ENCODE results near the gene WDR1.
"Not testable (repeated sequence)": the region's sequence is repeated elsewhere in the genome, so short reads cannot be mapped to it uniquely, and the experiment has no call there.

Gene WDR1

DNA sequence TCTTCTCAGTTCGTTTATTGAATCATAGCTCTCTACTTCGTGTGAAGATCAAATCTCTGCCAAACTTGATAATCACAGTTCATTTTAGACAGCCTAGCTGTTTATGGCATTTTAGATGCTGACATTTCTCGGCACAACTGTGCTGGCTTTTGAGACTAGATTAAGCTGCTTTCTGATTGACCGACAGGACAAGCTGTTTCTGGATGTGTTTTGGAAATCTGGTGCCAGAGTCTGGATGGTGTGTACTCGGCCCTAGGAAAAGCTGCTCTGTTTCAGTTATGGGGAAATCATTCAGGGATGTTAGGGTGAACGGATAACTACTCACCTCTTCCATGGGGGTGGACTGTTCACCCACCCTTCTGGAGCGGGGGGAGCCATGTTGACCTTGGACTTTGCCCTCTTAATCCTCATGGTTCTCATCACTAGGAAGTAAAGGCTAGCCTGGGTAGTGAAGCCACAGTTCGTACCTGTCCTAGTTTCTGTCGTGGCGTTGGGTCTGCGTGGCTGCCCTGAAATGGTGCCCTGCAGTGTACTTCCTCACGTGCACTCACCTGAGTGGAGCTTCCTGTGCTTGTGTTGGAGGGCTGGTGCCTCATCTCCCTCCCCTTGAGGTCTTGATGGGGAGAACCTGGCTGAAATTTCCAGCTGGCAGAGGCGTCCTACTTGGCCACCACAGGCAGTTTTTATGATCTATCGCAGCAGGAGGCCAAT, 13.7 kb upstream of the WDR1 start:
- DNase-seq = no peak

DNA sequence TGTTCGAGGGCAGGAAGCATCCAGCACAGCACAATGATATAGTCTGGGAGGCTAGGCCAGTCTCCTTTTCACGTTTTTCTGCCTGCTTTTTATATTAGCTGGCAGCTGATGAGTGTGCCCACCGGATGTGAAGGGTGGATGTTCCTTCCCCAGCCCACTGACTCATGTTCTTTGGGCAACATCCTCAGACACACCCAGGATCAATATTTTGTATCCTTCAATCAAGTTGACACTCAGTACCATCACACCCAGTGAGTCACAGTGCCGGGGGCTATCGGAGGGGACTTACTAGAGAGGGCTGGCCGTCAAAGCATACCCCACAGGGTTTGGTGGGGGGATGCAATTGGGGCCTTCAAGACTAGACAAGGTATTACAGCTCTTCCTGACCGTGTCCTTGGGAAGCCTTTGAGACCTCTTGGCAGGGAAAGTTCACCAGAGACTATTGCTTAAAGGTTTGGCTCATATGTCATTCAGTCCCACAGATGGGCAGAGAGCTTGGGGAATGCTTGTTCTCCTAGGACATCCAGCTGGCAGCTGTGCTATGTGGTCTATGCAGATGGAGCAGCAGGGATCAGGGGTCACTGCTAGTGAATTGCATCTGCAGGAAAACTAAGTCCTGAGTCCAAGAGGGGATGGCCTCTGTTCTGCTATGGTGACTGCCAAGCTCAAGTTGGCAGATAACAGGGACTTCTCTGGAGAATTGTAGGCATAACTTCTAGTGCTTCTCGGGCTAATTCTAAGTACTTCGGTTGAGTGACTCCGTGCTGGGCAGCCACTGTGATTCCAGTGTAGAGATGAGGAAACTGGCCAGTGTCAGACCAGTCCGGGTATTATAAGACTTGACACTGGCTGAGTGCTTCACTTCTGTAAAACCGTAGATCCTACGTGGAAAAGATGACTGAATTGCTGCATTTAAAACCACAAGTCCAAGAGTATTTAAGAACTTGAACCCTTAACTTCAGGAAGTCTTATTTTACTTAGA, 12.9 kb upstream of the WDR1 start:
- no peak for DNase-seq

DNA sequence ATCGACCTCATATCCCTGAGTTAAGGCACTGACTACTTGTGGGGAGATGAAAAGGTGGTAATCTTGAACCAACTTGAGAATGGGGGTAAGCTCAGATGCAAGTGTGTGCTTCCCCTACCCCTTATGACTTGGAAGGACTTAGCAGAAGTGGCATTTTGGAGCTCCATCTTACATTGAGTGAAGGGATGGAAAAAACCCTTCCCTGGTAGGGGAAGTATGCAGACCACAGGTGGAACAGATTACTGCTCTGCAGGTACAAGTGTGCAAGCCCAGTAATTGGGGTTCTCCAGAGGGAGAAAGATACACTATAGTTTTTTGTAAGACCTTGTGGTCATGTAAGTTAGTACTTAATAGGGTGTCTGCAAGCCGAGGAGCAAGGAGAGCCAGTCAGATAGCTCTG, 12.2 kb upstream of the WDR1 start:
- no peak for DNase-seq

DNA sequence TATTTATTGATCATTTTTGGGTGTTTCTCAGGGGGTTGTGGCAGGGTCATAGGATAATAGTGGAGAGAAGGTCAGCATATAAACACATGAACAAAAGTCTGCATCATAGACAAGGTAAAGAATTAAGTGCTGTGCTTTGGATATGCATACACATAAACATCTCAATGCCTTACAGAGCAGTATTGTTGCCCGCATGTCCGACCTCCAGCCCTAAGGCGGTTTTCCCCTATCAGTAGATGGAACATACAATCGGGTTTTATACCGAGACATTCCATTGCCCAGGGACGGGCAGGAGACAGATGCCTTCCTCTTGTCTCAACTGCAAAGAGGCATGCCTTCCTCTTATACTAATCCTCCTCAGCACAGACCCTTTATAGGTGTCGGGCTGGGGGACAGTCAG, 10.9 kb upstream of the WDR1 start:
- DNase-seq = not testable (repeated sequence)

DNA sequence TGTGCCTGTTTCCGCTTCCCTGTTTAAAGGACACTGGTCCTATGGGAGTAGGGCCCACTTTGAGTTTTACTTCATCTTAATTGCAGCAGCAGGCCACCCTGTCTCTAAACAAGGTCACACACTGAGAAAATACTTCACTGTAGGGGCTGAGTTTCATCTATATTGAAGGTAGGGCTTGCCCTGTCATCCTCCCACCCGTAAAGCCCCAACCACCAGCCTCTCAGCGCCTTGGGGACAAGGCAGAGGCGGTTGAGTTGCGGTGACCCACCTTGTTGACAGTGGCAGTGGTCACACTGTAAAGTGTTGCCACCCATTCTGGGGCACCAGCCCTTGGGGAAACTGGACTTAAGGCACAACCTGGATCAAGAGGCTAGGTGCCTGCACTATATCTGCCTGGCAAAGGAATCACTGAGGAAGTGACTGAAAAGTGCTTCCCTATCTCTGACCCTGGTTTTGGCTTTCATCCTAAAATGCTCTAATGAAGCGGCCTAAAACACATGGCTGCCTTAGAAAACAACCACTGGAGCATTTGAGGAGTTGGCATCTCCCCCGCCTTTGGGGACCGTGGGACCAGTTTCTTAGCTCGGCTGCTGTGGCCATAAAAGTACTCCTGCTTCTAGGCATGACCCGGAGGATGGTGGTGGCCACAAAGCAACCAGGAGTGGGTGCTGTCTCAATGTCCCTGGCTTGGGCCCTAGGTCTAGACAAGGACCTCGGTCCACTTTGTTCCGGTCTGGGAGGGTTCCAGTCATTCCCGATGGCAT, 7.8 kb upstream of the WDR1 start:
- DNase-seq = no peak

DNA sequence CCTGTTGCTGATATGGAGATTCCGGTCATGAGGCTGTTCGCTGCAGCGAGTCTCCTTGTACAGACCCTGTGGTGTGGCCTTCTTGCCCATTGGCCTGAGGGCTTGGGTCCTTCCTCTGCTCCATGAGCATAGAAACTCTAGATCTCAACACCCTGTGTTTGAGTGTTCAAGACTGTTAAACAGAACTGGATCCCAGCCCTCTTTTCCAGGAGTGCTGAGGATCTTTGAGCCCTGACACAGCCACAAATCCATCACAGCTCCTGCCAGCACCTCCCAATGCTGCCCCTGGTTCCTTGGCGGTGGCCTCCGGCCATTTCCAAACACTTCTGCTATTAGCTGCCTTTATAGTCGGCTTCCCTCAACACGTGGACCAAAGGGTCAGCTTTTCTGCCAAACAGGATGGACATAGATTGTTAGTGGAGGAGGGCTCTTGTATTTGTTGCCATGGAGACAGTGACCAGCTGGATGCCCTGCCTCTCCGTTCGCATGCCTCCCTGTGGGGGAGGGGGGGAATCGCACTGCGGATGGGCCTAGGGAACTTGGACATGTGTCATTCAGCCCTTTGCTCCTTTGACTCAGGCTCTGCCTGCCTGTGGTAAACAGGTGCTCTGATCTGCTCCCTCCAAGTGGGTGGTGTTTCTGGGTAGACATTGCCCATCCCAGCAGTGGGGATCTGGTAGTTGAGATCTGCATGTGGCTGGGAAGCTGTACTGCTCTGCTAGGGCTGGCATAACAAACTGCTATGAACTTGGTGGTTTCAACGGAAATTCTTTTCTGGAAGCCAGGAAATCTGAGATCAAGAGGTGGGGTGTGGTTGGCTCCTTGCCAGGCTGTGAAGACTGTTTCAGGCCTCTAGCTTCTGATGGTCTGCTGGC, 6.9 kb upstream of the WDR1 start:
- no peak for DNase-seq

DNA sequence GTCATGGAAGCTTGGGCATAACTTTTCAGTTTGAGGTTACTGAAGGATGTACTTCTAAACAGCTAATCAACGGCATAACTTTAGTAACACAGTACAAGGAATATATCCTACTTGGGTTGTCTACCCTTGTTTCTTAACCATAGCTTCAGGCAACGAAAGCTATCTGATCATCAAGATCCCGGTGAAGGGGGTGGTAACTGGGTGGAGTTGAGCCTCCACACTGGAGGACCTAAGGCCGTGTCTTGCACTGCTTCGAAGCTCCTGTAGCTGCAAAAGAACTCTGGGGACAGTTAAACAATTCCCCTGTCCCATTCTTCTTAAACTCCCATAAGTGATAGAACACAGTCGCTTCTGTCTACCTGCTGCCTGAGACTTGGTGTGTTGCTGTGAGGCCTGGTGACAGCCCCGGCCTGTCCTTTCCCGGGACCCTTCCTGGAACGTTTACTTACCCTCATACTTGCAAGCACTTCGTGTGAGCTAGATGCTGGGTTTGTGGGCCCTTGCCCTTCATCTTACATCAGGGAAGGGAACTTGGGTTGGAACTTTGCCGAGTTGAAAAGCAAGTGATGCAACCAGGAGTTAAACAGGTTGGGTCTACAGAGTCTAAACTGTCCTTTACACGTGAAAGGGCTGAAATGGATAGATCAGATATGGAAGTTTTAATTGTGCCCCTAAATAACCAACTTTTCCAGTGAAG, 5.8 kb upstream of the WDR1 start:
- DNase-seq = no peak

DNA sequence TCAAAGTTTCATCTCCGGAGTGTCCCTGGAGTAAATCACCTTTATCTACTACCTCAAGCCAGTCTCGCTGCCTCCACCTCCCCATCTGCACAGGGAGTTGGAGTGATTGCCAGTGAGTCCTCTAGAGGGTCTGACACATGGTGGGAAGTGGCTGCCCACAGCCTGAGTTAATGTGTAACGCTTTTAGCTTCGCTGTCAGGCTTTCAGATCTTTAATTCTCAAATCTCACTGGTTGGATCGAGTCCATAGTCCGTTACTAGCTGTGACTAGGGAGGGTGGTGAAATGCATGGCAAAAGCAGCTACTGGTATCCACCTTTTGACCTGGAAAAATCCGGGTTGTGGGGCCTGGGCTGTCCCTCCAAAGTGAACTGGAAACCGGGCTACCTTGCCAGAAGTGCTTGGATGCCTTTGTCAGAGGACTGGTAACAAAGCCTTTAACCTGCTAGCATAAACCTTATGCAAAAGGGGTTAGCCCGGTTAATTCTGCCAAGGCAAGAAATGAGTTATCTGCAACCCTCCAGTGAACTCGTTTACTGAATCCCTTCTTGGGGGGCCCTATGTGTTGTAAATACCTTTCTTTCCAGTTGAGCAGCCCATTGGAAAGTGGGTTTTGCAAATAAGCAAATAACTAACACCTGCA, 5.1 kb upstream of the WDR1 start:
- DNase-seq = no peak

DNA sequence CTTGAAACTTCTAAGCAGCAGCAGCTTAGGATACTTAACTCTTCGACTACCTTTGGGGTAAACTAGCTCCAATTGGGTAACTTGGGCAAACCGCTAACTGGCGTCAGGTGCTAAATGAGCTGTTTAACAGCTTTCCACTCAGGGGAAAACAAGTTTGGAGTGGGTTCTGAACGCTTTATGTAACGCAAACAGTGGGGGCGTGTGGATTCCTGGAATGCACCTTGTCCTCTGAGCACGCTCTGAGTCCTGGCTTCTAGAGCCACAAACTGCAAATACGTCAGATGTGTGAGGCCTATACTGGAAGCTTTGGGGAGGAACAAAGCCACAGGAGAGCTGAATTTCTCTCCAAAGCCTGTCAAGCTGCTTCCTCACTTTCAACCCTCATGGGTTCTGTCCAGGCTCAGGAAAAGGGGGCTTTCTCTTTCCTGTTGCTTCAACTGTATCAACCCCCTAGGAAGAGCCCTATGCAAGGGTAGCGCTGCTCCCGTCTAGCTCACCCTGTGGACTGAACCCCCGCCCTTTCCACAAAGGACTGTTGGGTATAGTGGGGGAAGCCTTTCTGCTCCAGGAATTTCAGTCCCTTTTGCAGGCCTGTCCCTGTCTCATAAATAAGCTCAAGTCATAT, 4.5 kb upstream of the WDR1 start:
- DNase-seq = no peak

DNA sequence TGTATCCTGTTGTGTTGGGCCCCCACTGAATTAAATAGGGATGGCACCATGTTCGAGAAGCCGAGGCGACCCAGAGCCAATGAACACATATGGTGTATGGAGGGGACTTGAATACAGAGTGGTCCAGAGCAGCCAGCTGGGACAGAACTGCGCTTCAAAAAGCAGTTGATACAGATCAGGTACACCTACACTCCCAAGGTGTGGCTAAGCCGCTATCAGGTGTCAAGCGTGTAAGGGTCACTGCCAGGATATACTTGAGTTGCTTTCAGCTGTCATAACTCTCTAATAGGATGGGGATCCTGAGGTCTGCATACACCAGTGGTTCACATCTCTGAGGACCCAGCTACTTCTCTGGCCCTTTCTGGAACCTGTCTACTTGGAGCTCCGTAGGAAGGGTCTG, 3.2 kb upstream of the WDR1 start:
- DNase-seq = no peak

DNA sequence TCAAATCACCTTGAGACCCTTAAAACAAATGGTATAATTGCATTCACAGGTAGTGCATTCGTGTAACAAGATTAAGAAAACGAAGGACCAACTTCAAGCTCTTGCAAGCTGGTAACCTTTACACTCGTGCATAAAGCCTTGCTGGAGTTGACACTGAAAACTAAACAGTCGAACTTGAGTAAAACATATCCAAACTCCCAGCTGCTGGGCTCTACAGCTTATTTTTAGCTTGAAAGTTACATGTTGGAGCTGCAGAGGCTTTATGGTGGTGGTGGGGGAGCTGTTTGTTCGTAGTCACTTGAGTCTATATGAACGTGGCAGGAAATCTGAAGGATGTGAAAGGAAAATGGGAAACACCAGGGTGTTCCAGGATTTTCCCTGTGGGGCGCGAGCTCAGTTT, 2.7 kb upstream of the WDR1 start:
- no peak for DNase-seq

DNA sequence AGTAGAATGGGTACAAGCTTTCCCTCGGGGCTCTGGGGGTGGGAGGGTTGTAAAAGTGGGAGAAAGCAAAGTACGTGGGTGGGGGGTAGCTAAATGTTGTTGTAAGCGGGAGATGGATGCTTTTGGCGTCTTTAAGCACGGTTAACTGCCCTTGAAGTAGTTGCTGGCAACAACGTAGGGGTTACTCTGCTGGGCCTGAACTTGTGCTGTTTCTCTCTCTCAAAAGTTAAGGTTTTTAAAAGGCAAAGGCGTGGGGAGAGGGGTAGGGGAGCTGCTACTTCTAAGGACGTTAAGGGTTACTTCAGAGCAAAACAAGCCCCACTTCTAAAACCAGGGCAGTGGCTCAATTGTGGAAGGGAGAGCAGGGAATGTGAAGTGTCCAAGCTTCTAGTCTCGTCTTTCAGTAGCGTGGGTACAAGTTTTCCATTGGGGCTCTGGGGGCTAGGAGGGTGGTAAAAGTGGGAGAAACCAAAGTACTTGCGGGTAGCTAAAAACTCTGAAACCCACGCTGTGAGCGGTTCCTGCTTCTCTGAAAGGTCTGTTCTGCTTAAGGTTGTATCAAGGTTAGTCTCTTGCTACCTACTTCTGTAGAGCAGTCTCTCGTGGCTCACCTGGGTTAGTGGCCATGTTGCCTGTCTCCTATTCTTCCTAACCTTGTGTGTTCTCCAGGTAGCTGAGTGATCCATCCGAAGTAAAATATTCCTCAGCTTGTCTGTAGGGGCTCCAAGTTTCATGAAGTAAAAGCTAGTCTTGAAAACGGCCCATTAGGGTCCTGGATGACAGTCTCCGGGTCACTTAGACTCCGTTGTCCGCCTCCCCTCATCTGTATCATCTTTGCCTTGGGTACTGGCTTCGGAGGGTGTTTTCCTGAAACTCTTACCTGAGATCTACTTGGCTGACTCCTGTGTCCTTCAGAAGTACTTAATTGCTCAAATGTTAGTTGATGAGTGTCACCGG, 1.7 kb upstream of the WDR1 start:
- DNase-seq = no peak

DNA sequence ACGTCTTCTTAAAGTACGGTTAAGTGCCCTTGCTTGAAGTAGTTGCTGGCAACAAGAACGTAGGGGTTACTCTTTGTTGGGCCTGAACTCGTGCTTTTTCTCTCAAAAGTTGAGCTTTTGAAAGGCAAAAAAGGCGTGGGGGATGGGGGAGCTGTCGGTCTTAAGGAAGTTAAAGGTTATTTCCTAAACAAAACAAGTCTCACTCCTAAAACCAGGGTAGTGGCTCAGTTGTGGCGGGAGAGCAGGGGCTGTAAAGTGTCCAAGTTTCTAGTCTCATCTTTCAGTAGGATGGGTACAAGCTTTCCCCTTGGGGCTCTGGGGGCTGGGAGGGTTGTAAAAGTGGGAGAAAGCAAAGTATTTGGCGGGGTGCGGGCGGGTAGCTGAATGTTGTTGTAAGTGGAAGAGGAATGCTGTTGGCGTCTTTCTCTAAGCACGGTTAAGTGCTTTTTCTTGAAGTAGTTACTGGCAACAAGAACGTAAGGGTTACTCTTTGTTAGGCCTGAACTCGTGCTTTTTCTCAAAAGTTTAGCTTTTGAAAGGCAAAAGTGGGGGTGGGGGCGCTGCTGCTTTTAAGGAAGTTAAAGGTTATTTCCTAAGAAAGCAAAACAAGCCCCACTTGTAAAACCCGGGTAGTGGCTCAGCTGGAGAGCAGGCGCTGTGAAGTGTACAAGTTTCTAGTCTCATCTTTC, 904 bp upstream of the WDR1 start:
- no peak for DNase-seq

DNA sequence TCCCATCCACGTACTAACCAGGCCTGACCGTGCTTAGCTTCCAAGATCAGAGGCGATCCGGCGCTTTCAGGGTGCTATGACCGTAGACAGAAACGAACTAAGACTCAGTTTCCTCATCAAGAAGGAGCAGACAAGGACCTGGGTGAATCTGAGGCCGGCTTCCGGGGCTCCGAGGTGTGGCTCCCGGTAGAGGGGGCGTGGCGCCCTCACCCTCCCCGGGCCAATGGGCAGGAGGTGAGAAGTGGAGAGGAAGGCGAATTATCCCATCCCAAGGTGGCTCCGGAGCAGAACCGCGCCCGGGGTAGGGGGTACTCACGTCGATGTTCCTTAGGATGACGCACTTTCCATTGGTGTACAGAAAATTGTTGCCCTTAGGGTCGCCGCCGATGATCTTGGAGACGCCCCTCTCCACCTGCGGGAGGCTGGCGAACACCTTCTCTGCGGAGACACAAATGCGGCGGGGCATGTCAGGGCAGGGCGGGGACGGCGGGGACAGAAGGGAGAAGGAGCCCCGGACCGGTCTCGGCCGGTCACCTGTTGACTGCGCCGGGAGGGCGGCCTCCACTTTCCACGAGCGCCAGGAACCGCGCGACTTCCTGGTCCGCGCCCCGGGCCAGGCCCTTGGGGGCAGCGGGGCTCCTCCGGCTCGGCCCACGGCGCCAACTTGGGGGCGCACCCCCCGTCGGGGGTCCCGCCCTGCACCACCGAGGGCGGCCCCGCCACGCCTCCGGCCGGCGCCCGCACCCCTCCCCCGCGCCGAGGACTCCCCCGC, 616 bp downstream of the WDR1 start:
- peak; percentile 55 for DNase-seq

DNA sequence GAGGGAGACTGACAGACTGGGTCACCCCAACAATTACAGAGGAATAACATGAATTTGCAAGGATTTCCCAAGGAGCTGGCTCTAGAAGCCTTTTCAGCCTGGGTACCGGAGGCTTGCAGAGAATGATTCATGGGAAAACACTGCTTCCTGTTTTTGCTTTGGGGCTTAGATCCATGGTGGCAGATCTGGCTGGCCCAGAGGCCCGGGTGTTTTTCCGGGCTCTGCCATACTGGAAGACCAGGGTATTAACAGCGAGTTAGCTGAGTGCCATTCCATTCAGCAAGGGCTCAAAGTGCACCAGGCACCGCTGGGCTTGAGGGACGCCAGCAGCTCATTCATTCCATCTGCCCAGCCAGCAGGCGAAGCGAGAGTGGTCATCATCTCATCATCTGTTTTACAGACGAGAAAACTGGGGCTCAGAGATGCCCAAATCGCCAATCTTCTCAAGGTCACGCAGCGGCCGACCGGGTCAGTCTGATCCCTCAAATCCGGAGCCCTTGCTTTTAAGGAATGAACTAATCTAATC, 1.3 kb downstream of the WDR1 start:
- DNase-seq = no peak

DNA sequence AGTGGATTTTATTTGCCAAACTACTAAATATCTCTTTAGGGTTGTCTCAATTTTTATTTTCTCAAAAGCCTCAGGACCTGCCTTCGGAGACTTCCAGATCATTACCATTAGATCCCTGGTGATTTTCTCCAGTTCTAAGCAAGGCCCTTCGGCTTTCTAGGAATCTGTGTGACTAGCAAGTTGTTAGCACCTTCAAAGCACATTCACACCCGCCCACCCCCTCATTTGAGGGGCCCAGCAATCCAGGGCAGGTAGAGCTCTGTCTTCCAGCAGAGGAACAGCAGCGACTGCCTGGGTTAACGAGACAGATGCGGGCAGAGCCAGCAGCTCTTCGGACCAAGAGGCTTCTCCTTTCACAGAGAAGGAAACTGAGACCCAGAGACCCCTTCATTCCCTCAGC, 2.0 kb downstream of the WDR1 start:
- DNase-seq = no peak

DNA sequence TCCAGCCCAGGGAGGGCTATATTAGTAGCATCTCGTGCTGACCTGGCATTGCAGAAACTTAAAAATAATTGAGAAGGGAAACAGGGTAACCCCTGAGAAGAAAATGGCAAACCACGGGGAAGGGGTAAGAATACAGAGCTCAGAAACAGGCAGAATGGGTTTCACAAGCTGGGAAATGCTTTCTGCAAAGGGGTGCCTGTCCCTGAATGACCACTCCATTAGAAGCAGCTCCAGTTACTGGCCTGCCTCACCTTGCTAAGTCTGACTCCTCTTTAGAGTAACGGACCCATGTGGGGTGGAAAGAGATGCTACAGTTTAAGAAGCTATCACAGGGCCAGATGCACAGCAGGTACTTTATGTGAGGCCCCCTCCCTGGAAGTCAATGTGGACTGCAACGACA, 2.5 kb downstream of the WDR1 start:
- DNase-seq = no peak

All from NCI-H345 (cell line).